Measurements from ENCODE around the gene OLFML2A. TPM values are rescaled to one million over a fixed set of nuclear protein-coding genes. Genes with fewer than 3 reads are reported as not detected.
"Not testable (repeated sequence)": the region's sequence is repeated elsewhere in the genome, so short reads cannot be mapped to it uniquely, and the experiment has no call there.

OLFML2A gene
- total and polyA plus RNA-seq, 2 donors (not counting 1 experiment from before 2014, with no cell fraction given), result 0.76 to 0.88 TPM

DNA sequence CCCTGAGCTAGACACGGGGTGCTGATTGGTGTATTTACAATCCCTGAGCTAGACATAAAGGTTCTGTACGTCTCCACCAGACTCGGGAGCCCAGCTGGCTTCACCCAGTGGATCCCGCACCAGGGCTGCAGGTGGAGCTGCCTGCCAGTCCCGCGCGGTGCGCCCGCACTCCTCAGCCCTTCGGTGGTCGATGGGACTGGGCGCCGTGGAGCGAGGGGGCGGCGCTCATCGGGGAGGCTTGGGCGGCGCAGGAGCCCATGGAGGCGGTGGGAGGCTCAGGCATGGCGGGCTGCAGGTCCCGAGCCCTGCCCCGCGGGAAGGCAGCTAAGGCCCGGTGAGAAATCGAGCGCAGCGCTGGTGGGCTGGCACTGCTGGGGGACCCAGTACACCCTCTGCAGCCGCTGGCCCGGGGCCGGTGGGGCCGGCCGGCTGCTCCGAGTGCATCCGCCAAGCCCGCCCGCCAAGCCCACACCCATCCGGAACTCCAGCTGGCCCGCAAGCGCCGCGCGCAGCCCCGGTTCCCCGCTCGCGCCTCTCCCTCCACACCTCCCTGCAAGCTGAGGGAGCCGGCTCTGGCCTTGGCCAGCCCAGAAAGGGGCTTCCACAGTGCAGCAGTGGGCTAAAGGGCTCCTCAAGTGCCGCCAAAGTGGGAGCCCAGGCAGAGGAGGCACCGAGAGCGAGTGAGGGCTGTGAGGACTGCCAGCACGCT is 61.8 kb downstream of the OLFML2A start:
- H3K4me1 Mint-ChIP-seq; DNase-seq; H3K4me2 ChIP-seq (replicated peaks; ENCODE audit: low read depth, low read length, poor library complexity, severe bottlenecking); H3K9me3 ChIP-seq (ENCODE audit: control extremely low read depth in 1 of 3, control insufficient read depth in 2 of 3, insufficient read depth in 1 of 3, low read length in 2 of 3); H3K4me3 ChIP-seq (ENCODE audit: control extremely low read depth in 1 of 5, extremely low read depth in 1 of 5, insufficient read depth in 1 of 5, low read depth in 2 of 5, low read length in 4 of 5); H2AFZ ChIP-seq (ENCODE audit: insufficient read depth, low read depth, low read length, poor library complexity, severe bottlenecking); H3K27ac ChIP-seq (ENCODE audit: low read length in 2 of 2); H3K36me3 ChIP-seq (replicated peaks in 1 of 2; ENCODE audit: control extremely low read depth in 1 of 2, control insufficient read depth in 1 of 2, extremely low read depth in 1 of 2, insufficient read depth in 2 of 2, low read length in 1 of 2); H3K27me3 ChIP-seq (replicated peaks in 1 of 4; ENCODE audit: control extremely low read depth in 1 of 4, control insufficient read depth in 3 of 4, insufficient read depth in 4 of 4, low read length in 3 of 4); H3K9me3 Mint-ChIP-seq (ENCODE audit: insufficient read depth); ATAC-seq (ENCODE audit: low read depth); H3K9ac ChIP-seq (ENCODE audit: low read length); H4K20me1 ChIP-seq (ENCODE audit: control insufficient read depth, insufficient read depth, low read length, poor library complexity, severe bottlenecking); H3K27ac Mint-ChIP-seq; H3K79me2 ChIP-seq (ENCODE audit: control insufficient read depth, insufficient read depth, low read length); H3K4me1 ChIP-seq (ENCODE audit: control insufficient read depth in 2 of 2, insufficient read depth in 2 of 2, low read length in 2 of 2); H3K4me3 Mint-ChIP-seq; intact Hi-C loops (cut with micrococcal nuclease): not testable (repeated sequence)
- ChIA-PET CTCF (interaction anchor here (0.7 to 0.8 kb wide), 2 partner anchors 11 to 66 kb away, joined by 3 read pairs; no protein-coding TSS in a partner anchor), POLR2A (interaction anchor here (0.6 kb wide), 1 partner anchor 60 kb away, joined by 4 read pairs; no protein-coding TSS in a partner anchor)
- WGBS (ENCODE audit: insufficient coverage), result 50% methylated on average over 30 of the region's 52 CpGs
- H3K27me3 Mint-ChIP-seq, result peaks cover 12% of the 10 kb centered on the region

- intact Hi-C loops (cut with micrococcal nuclease), result no loop called here
- Histone ChIP-seq H3K4me3 (ENCODE audit: control extremely low read depth in 1 of 5, extremely low read depth in 1 of 5, insufficient read depth in 1 of 5, low read depth in 2 of 5, low read length in 4 of 5) (no peak overlapping the region), H3K27ac (ENCODE audit: low read length in 2 of 2) (no peak overlapping the region), H2AFZ (ENCODE audit: insufficient read depth, low read depth, low read length, poor library complexity, severe bottlenecking) (no peak overlapping the region), H4K20me1 (ENCODE audit: control insufficient read depth, insufficient read depth, low read length, poor library complexity, severe bottlenecking) (no peaks in the 10 kb centered on the region), H3K27me3 (replicated peaks in 1 of 4; ENCODE audit: control extremely low read depth in 1 of 4, control insufficient read depth in 3 of 4, insufficient read depth in 4 of 4, low read length in 3 of 4) (peaks cover 0 to 6% (median 0%) of the 10 kb centered on the region in 4 experiments), H3K4me1 (ENCODE audit: control insufficient read depth in 2 of 2, insufficient read depth in 2 of 2, low read length in 2 of 2) (no peaks in the 10 kb centered on the region), H3K79me2 (ENCODE audit: control insufficient read depth, insufficient read depth, low read length) (no peaks in the 10 kb centered on the region), H3K4me2 (replicated peaks; ENCODE audit: low read depth, low read length, poor library complexity, severe bottlenecking) (no peak overlapping the region), H3K9me3 (ENCODE audit: control extremely low read depth in 1 of 3, control insufficient read depth in 2 of 3, insufficient read depth in 1 of 3, low read length in 2 of 3) (no peaks in the 10 kb centered on the region), H3K36me3 (replicated peaks in 1 of 2; ENCODE audit: control extremely low read depth in 1 of 2, control insufficient read depth in 1 of 2, extremely low read depth in 1 of 2, insufficient read depth in 2 of 2, low read length in 1 of 2) (no peaks in the 10 kb centered on the region), H3K9ac (ENCODE audit: low read length) (no peak overlapping the region)
- peak; percentile 18 for DNase-seq
- POLR2A ChIA-PET, result no interaction called here
- Mint-ChIP-seq H3K4me1 (no peaks in the 10 kb centered on the region), H3K9me3 (ENCODE audit: insufficient read depth) (no peaks in the 10 kb centered on the region), H3K4me3 (no peak overlapping the region), H3K27me3 (peaks cover 12% of the 10 kb centered on the region), H3K27ac (no peak overlapping the region)
- ATAC-seq (ENCODE audit: low read depth), result no peak
- CTCF ChIA-PET, result interaction anchor here (0.8 to 4.0 kb wide), 10 partner anchors 10 to 223 kb away, joined by 3 to 29 read pairs (median 3); partner anchors contain the start of genes NR6A1 and WDR38
- TF ChIP-seq EZH2 (IDR thresholded peaks at IDR 0.05; ENCODE audit: borderline replicate concordance, insufficient read depth, low read depth, low read length, poor library complexity, severe bottlenecking), result no peak
- peak; percentile 24 for TF ChIP-seq CTCF (IDR thresholded peaks at IDR 0.05)
- WGBS (ENCODE audit: insufficient coverage), result 82% methylated on average over 8 of the region's 12 CpGs
Observed at GRCh38 chr9:124839612-124840299, 62.8 kb downstream of the OLFML2A start.

All from B cell (primary cell).